Uterus (tissue), 2 donors: ENCODE data around the gene SHANK2.

Experiments
- POLR2A ChIP-seq, 2 donors: fragments of 450-650 bp; IDR thresholded peaks; one replicate each; pipeline ENCODE4 v1.6.1; 2016; ENCODE audit warnings: antibody characterized with exemption in 2 of 2, mild to moderate bottlenecking in 1 of 2, moderate library complexity in 1 of 2
- TF ChIP-seq, protein P1 (sequence below), 4 experiments: fragments of 200-600 bp in 2 of 4; fragments of 450-650 bp in 2 of 4; sonication (generic) in 2 of 4; IDR thresholded peaks; one replicate each; pipeline ENCODE4 v1.5.1; 2016 to 2019; ENCODE audit warnings: antibody characterized with exemption in 4 of 4, mild to moderate bottlenecking in 2 of 4, moderate library complexity in 1 of 4

DNA sequence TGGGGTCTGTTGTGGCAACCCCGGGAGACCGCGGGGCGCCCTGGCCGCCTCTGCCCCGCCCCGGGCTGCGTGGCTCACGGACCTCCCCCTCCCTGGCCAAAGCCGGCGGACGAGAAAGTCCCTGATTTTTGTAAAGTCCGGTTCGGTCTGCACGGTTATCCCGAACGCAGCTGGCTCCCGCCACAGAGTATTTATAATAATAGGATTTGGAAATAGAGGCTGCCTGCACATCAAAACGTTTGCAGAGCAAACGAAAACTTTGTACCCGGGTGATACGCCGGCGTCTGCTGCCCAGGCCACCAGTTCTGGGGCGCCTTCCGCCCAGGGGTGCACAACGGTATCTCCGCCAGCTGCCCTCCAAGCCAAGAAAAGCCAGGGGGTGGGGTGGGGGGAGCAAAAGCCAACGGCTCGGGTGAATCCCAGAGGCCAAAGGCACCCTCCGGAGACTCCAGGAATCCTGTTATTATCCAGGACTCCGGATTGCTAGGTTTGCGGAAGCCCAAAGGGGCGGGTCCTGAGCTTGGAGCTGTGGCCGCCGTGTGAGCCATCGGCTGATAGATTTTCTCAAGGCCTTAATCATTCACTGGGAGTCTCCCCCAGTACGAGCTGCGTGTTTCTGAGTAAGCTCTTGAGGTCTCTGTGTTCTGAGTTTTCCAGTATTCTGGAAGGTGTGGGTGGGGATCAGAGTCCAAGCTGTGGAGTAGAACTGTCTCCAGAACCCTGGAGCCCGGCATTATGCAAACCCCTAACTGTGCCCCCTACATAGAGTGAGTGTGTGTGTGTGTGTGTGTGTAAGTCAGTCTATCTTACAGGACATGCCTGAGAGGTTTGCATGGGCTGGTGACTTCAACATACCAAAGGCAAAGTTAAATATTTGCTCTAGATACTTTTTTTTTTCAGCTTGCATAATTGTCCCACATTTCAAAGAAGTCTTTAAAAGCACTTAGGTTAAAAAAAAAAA, 673 bp upstream of the SHANK2 start:
- TF ChIP-seq, protein P1, sequence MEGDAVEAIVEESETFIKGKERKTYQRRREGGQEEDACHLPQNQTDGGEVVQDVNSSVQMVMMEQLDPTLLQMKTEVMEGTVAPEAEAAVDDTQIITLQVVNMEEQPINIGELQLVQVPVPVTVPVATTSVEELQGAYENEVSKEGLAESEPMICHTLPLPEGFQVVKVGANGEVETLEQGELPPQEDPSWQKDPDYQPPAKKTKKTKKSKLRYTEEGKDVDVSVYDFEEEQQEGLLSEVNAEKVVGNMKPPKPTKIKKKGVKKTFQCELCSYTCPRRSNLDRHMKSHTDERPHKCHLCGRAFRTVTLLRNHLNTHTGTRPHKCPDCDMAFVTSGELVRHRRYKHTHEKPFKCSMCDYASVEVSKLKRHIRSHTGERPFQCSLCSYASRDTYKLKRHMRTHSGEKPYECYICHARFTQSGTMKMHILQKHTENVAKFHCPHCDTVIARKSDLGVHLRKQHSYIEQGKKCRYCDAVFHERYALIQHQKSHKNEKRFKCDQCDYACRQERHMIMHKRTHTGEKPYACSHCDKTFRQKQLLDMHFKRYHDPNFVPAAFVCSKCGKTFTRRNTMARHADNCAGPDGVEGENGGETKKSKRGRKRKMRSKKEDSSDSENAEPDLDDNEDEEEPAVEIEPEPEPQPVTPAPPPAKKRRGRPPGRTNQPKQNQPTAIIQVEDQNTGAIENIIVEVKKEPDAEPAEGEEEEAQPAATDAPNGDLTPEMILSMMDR (IDR thresholded peaks at IDR 0.05): no peak
- TF ChIP-seq POLR2A (IDR thresholded peaks at IDR 0.05): no peak
